Neural cell (in vitro differentiated cells): ENCODE data around the gene FAXC. TPM values are rescaled to one million over a fixed set of nuclear protein-coding genes. Genes with fewer than 3 reads are reported as not detected.

Source experiments
- H2AFZ ChIP-seq: fragments of 200-600, 300-800 bp; sonication (generic), shearing (Covaris generic); 2 replicates; pipeline ENCODE4 v1.6.0; 2014; ENCODE audit warnings: low read depth, mild to moderate bottlenecking, antibody characterized with exemption, low read length, moderate library complexity
- H3F3A ChIP-seq: fragments of 200-600 bp; shearing (Covaris generic); 2 replicates; pipeline ENCODE4 v1.6.1; 2016; ENCODE audit warnings: mild to moderate bottlenecking, moderate library complexity, mixed read lengths, antibody characterized with exemption, low read length; ENCODE audit not compliant: insufficient read depth, poor library complexity, severe bottlenecking
- H3K27ac ChIP-seq: fragments of 200-600, 300-800 bp; sonication (generic), shearing (Covaris generic); 2 replicates; pipeline ENCODE4 v1.5.1; 2014; ENCODE audit warnings: mild to moderate bottlenecking, low read length, moderate library complexity
- H3K27me3 ChIP-seq: fragments of 300-800, 200-600 bp; sonication (generic), shearing (Covaris generic); 2 replicates; pipeline ENCODE4 v1.6.0; 2014; ENCODE audit warnings: mild to moderate bottlenecking, low read depth, low read length, moderate library complexity; ENCODE audit not compliant: insufficient read depth
- H3K36me3 ChIP-seq: fragments of 300-800, 200-600 bp; sonication (generic), shearing (Covaris generic); 2 replicates; pipeline ENCODE4 v1.5.1; 2014; ENCODE audit warnings: mild to moderate bottlenecking, antibody characterized with exemption, low read length, moderate library complexity; ENCODE audit not compliant: insufficient read depth
- H3K4me2 ChIP-seq: fragments of 300-800, 200-600 bp; sonication (generic), shearing (Covaris generic); 2 replicates; pipeline ENCODE4 v1.6.0; 2014; ENCODE audit warnings: mild to moderate bottlenecking, low read length
- H3K4me3 ChIP-seq: fragments of 300-800, 200-600 bp; sonication (generic), shearing (Covaris generic); 2 replicates; pipeline ENCODE4 v1.5.1; 2014; ENCODE audit warnings: mild to moderate bottlenecking, low read length, moderate library complexity
- H3K79me2 ChIP-seq: fragments of 200-600 bp; shearing (Covaris generic); replicated peaks from 2 replicates; pipeline ENCODE4 v1.6.0; 2014; ENCODE audit warnings: mild to moderate bottlenecking, low read length, moderate library complexity; ENCODE audit not compliant: insufficient read depth
- H3K9ac ChIP-seq: fragments of 300-800, 200-600 bp; sonication (generic), shearing (Covaris generic); 2 replicates; pipeline ENCODE4 v1.6.1; 2016; ENCODE audit warnings: mild to moderate bottlenecking, low read length, mixed read lengths
- H3K9me2 ChIP-seq: fragments of 200-600 bp; shearing (Covaris generic); 2 replicates; pipeline ENCODE4 v1.6.1; 2016; ENCODE audit warnings: mild to moderate bottlenecking, low read length, mixed read lengths; ENCODE audit not compliant: insufficient read depth
- H3K9me3 ChIP-seq: fragments of 200-600, 300-800 bp; sonication (generic), shearing (Covaris generic); 2 replicates; pipeline ENCODE4 v1.6.1; 2016; ENCODE audit warnings: mild to moderate bottlenecking, mixed run types, low read length, moderate library complexity, mixed read lengths
- H4K20me1 ChIP-seq: fragments of 200-600 bp; shearing (Covaris generic); 2 replicates; pipeline ENCODE4 v1.6.1; 2016; ENCODE audit warnings: mild to moderate bottlenecking, mixed run types; ENCODE audit not compliant: insufficient read depth
- CTCF ChIP-seq: fragments of 450-650 bp; IDR thresholded peaks from 2 replicates; pipeline ENCODE4 v1.5.1; 2014; ENCODE audit warnings: antibody characterized with exemption, mild to moderate bottlenecking, moderate library complexity; ENCODE audit not compliant: poor library complexity, severe bottlenecking
- EP300 ChIP-seq: fragments of 450-650 bp; conservative IDR thresholded peaks from 2 replicates; pipeline ENCODE4 v1.6.1; 2014; ENCODE audit warnings: antibody characterized with exemption, mild to moderate bottlenecking, moderate library complexity; ENCODE audit not compliant: poor library complexity, severe bottlenecking
- EZH2 ChIP-seq: fragments of 200-600, 300-800 bp; shearing (Covaris generic), sonication (generic); IDR thresholded peaks from 2 replicates; pipeline ENCODE4 v1.6.1; 2014; ENCODE audit warnings: antibody characterized with exemption, low read length, borderline replicate concordance, mild to moderate bottlenecking; ENCODE audit not compliant: insufficient read depth, poor library complexity, severe bottlenecking
- MXI1 ChIP-seq: fragments of 450-650 bp; conservative IDR thresholded peaks from 2 replicates; pipeline ENCODE4 v1.6.1; 2014; ENCODE audit warnings: antibody characterized with exemption, mild to moderate bottlenecking; ENCODE audit not compliant: poor library complexity, severe bottlenecking
- POLR2AphosphoS5 ChIP-seq: IDR thresholded peaks from 2 replicates; pipeline ENCODE4 v1.6.1; 2012
- RAD21 ChIP-seq: fragments of 450-650 bp; conservative IDR thresholded peaks from 2 replicates; pipeline ENCODE4 v1.6.1; 2014; ENCODE audit warnings: antibody characterized with exemption, mild to moderate bottlenecking, moderate library complexity
- REST ChIP-seq: IDR thresholded peaks from 2 replicates; pipeline ENCODE4 v1.6.1; 2012; ENCODE audit warnings: borderline replicate concordance
- SMC3 ChIP-seq: fragments of 450-650 bp; conservative IDR thresholded peaks from 2 replicates; pipeline ENCODE4 v1.6.1; 2014; ENCODE audit warnings: antibody characterized with exemption, mild to moderate bottlenecking, moderate library complexity; ENCODE audit not compliant: poor library complexity
- TAF1 ChIP-seq: IDR thresholded peaks from 2 replicates; pipeline ENCODE4 v1.6.1; 2012; ENCODE audit warnings: low read depth
- polyA plus RNA-seq: library from polyadenylated mRNA; depleted of rRNA; stranded (reverse); fragments of >200 nt; gene quantifications from 2 replicates; pipeline ENCODE4 v1.2.3, GENCODE V29; 2014

Gene FAXC
- polyA plus RNA-seq, 1 donor from 2014 or later: 106 TPM

- Histone ChIP-seq H3K9ac (no peak overlapping the region), H3K4me3 (no peak overlapping the region), H3K27me3 (no peaks in the 10 kb centered on the region), H3F3A (no peaks in the 10 kb centered on the region), H3K27ac (no peak overlapping the region), H3K36me3 (no peaks in the 10 kb centered on the region), H3K9me3 (no peaks in the 10 kb centered on the region), H3K4me2 (no peak overlapping the region), H3K9me2 (no peaks in the 10 kb centered on the region), H2AFZ (no peak overlapping the region), H4K20me1 (no peaks in the 10 kb centered on the region), H3K79me2 (peaks cover 10% of the 10 kb centered on the region)
- TF ChIP-seq CTCF: no peak
- TF ChIP-seq MXI1: no peak
- no peak for TF ChIP-seq POLR2AphosphoS5
- no peak for TF ChIP-seq SMC3
- TF ChIP-seq EP300: no peak
- TF ChIP-seq RAD21: no peak
- no peak for TF ChIP-seq REST
- TF ChIP-seq EZH2: no peak
- no peak for TF ChIP-seq TAF1
Observed at GRCh38 chr6:99353126-99353525, 3.7 kb upstream of the FAXC start.

- Histone ChIP-seq H3K4me2 (peak overlapping the region; percentile 49), H3F3A (no peaks in the 10 kb centered on the region), H3K4me3 (peak overlapping the region; percentile 96), H3K27me3 (no peaks in the 10 kb centered on the region), H4K20me1 (no peaks in the 10 kb centered on the region), H3K9me2 (no peaks in the 10 kb centered on the region), H3K9me3 (no peaks in the 10 kb centered on the region), H3K36me3 (no peaks in the 10 kb centered on the region), H3K79me2 (peaks cover 25% of the 10 kb centered on the region), H3K27ac (no peak overlapping the region), H2AFZ (peak overlapping the region; percentile 18), H3K9ac (peak overlapping the region; percentile 96)
- TF ChIP-seq POLR2AphosphoS5 (no peak), EZH2 (no peak), MXI1 (no peak), CTCF (no peak), REST (no peak), SMC3 (no peak), EP300 (no peak), RAD21 (no peak), TAF1 (no peak)
Observed at GRCh38 chr6:99350573-99350972, 1.1 kb upstream of the FAXC start.
